Astrocyte of the cerebellum (primary cell): ENCODE measurements around the gene PIEZO1.

ENCODE experiments used
- DNase-seq: peaks from one replicate; pipeline ENCODE4 v3.0.0-alpha.2; 2011; ENCODE audit warnings: low read depth
- H3K4me3 ChIP-seq: 2 replicates; pipeline ENCODE4 v1.5.1; 2011; ENCODE audit warnings: mild to moderate bottlenecking, low read depth, low read length, moderate library complexity
- in situ Hi-C: cut with HindIII; loops from 2 replicates; pipeline ENCODE4 v1.10.0; 2017; ENCODE audit warnings: low sequenced_read_pairs
- TF ChIP-seq, protein P1 (sequence below): IDR thresholded peaks from 2 replicates; pipeline ENCODE4 v1.5.1; 2012; ENCODE audit warnings: low read length, low read depth, moderate library complexity, mild to moderate bottlenecking; ENCODE audit errors: missing control alignments

Gene PIEZO1

DNA sequence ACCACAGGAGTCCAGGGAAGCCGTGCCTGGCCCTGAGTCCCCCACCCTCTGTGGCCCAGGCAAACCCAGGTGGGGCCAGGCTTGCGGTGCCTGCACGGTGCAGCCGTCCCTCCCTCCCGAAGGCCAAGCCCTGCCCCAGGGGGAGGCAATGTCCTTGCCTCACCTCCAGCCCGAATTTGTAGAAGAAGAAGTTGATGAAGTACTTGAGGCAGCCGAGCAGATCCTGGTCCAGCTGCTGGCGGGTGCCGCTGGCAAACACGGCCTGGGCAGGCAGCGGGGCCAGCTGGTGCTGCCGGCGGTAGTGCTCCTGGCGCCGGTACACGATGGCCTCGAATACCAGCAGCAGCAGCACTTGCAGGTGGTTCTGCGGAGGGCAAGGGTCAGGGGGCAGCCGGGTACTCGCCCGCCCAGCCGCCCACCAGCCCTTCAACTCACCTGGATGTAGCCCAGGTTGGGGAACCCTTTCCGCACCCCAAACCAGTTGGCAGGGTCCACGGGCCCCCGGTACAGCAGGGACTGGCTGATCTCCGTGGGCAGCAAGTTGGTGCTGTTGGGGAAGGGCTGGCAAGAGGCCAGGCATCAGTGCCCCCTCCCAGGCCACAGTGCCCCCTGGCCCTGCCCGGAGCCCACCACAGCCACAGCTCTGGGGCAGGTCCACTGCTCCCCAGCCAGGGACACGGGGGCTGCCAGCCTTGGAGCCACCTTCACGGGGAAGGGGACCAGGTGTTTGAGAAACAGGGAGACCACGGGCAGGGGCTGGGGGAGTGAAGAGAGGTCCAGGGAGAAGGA is 52.7 kb downstream of the PIEZO1 start:
- H3K4me3 ChIP-seq = no peak overlapping the region
- no peak for DNase-seq
- in situ Hi-C loops = no loop called here
- TF ChIP-seq, protein P1, sequence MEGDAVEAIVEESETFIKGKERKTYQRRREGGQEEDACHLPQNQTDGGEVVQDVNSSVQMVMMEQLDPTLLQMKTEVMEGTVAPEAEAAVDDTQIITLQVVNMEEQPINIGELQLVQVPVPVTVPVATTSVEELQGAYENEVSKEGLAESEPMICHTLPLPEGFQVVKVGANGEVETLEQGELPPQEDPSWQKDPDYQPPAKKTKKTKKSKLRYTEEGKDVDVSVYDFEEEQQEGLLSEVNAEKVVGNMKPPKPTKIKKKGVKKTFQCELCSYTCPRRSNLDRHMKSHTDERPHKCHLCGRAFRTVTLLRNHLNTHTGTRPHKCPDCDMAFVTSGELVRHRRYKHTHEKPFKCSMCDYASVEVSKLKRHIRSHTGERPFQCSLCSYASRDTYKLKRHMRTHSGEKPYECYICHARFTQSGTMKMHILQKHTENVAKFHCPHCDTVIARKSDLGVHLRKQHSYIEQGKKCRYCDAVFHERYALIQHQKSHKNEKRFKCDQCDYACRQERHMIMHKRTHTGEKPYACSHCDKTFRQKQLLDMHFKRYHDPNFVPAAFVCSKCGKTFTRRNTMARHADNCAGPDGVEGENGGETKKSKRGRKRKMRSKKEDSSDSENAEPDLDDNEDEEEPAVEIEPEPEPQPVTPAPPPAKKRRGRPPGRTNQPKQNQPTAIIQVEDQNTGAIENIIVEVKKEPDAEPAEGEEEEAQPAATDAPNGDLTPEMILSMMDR = no peak

DNA sequence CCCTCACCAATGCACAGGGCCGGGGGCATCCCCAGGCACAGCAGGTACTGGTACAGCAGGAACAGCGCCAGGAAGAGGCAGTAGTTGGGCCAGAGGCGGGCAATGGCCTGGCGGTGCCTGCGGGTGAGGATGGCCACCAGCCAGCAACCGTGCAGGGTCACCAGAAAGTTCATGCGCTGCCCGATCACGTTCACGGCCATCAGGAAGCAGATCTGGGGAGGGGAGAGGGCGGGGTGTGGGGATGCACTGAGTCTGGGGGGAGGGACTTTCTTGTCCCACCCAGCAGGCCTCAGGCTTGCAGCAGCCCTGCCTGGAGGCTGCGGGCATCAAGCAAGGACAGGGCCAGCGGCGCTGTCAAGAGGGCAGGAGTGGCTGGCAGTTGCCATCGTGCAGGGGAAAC is 53.3 kb downstream of the PIEZO1 start:
- no peak overlapping the region for H3K4me3 ChIP-seq
- TF ChIP-seq, protein P1 = no peak
- no peak for DNase-seq
- in situ Hi-C loops = no loop called here

DNA sequence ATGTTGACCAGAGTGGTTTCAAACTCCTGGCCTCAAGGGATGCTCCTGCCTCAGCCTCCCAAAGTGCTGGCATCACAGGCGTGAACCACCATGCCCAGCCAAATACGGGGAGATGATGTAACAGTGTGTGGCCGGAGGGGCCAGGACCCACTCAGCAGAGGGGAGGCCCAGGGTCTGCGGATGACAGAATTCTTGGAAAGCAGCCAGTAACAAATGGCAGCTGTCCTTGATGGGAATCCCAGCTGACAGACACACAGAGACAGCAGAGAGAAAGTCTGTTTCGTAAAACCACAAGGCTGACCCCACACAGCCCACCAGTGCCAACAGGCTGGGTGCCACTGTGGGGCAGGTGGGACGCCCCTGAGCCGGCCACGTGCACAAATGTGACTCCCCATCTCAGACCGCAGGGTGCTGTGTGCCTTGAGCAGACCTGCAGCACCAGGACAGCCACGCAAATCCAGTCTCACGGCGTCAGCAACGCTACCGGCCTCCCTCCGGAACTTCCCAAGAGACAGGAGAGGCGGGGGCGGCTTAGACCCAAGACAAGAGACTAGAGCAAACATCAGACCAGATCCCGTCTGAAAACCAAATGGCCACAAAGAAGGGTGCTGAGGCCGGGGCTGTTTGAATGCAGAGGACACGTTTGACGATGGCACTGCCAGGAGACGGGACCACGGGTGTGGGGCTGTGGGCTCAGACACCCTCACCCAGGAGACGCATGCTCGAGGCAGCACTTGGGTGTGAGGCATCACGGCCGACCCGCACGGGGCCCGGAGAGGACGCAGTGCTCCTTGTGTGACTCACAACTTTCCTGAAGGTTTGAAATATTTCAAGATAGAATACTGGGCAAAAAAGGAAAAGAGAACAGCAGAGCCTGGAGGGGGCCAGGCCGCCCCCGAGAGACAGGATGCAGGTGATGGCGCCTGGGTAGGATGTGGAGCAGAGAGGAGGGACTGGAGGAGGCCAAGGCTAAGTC is 54.1 kb downstream of the PIEZO1 start:
- H3K4me3 ChIP-seq = no peak overlapping the region
- TF ChIP-seq, protein P1 = no peak
- in situ Hi-C loops = no loop called here
- no peak for DNase-seq

DNA sequence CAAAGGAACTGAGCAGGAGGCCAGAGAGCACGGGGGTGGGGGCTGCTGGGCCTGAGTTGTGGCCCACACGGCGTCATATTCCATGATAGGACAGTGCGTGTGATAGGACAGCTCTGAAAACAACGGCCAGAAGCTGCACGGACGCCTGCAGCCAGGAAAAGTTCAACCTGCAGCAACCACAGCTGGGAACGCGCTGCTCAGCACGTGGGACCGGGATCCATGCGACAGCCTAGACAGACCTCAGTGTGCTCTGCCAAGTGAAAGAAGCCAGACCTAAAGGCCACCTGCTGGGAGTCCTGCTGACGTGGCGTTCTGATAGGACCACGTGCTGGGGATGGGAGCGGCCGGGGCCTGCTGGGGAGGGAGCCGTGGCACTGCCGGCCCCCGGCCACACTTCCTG is 57.1 kb downstream of the PIEZO1 start:
- in situ Hi-C loops = no loop called here
- DNase-seq = peak; percentile 34

DNA sequence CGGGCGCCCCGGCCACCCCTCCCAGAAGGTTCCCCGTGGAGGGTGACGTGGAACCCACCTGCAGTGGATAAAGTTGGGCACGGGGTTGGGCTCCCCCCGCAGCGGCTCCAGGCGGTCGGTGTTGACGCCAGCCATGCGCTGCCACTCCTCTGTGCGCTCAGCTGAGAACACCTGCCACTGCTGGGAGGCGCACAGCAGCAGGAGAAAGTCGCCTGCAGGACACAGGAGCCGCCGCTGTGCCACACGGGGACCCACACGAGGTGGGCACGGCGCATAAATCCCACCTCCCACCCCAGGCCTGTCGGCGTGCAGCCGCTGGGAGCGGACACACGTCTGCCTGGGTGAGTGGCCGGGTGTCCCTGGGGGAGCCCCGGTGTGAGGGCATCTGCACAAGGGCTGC is 58.0 kb downstream of the PIEZO1 start:
- no peak overlapping the region for H3K4me3 ChIP-seq
- in situ Hi-C loops = no loop called here
- TF ChIP-seq, protein P1 = no peak
- no peak for DNase-seq

More for the DNA sequence above, 57.1 kb downstream of the PIEZO1 start:
- TF ChIP-seq, protein P1 = no peak
- no peak overlapping the region for H3K4me3 ChIP-seq

DNA sequence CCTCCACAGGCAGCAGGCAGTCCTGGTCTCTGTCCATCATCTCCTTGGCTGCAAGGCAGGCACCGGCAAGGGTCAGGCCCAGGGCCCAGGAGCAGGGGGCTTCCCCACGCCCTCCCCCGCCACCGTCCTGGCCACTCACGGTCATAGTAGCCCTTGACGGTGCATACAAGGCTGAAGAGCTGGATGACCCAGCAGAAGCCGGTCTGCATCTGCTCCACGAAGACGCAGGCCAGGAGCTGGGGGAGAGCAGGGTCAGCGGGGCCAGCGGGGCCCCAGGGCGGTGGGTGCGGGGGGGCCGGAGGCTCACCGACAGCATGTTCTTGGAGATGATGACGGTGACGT is 58.6 kb downstream of the PIEZO1 start:
- TF ChIP-seq, protein P1 = no peak
- in situ Hi-C loops = no loop called here
- H3K4me3 ChIP-seq = no peak overlapping the region
- no peak for DNase-seq
